A549 treated with dexamethasone at 1 μM for 4 hours (cell line): Measurements from ENCODE around the gene UBA7. TPM values are rescaled to one million over a fixed set of nuclear protein-coding genes. Genes with fewer than 3 reads are reported as not detected.

Experiments
- total RNA-seq: library from RNA; stranded (reverse); fragments of 200-300 nt; extraction: Qiagen RNA extraction; gene quantifications from 5 replicates; pipeline ENCODE4 v1.2.3, GENCODE V29; 2022

UBA7 gene
- total RNA-seq, result 0.25 to 0.72 TPM (median 0.26 TPM) in 5 replicates

GRCh38 chr3:49813497-49814174 lies at the start of gene UBA7:
TSS of gene UBA7 (minus strand) at chr3:49813953. CDS start at chr3:49813787, 166 bp downstream.

GRCh38 chr3:49856181-49857005 lies 42.6 kb upstream of the UBA7 start, which contains the start of gene TRAIP:
TSS of gene TRAIP (minus strand) at chr3:49856564. CDS start at chr3:49856453, 111 bp downstream.

GRCh38 chr3:49802719-49803464 lies 10.9 kb downstream of the UBA7 start, which contains the start of gene INKA1:
TSS of gene INKA1 (plus strand) at chr3:49803261. CDS start at chr3:49803393, 132 bp downstream.

GRCh38 chr3:49799761-49800160 lies 14.0 kb downstream of the UBA7 start, which contains the start of gene CDHR4:
TSS of gene CDHR4 (minus strand) at chr3:49799873. CDS start at chr3:49799812, 61 bp downstream.

GRCh38 chr3:49786357-49787181 lies 27.2 kb downstream of the UBA7 start, which contains the start of gene IP6K1:
TSS of gene IP6K1 (minus strand) at chr3:49786542. CDS start at chr3:49748040, 38,502 bp downstream.

Other genes starting within 250 kb of the UBA7 start
- 53.9 to 74.4 TPM (median 69.9 TPM) in 5 replicates for gene APEH, start 139.6 kb downstream of the UBA7 start, total RNA-seq
- gene MST1, start 124.5 kb downstream of the UBA7 start, total RNA-seq, result 0.83 to 2.4 TPM (median 1.4 TPM) in 5 replicates
- gene RNF123, start 124.4 kb downstream of the UBA7 start, total RNA-seq, result 8.5 to 16.5 TPM (median 14.4 TPM) in 5 replicates
- 0.09 to 0.83 TPM (median 0.49 TPM) in 5 replicates for gene AMIGO3, start 94.3 kb downstream of the UBA7 start, total RNA-seq
- gene GMPPB, start 90.0 kb downstream of the UBA7 start, total RNA-seq, result 12.4 to 19.0 TPM (median 17.7 TPM) in 5 replicates
- 18.6 to 23.7 TPM (median 22.4 TPM) in 5 replicates for gene IP6K1, start 27.4 kb downstream of the UBA7 start, total RNA-seq
- gene CDHR4, start 14.1 kb downstream of the UBA7 start, total RNA-seq, result 0.15 to 0.26 TPM (median 0.24 TPM) in 5 replicates
- 1.6 to 2.2 TPM (median 2.0 TPM) in 5 replicates for gene INKA1, start 10.7 kb downstream of the UBA7 start, total RNA-seq
- gene TRAIP, start 42.6 kb upstream of the UBA7 start, total RNA-seq, result 7.5 to 12.4 TPM (median 11.7 TPM) in 5 replicates
- gene CAMKV, start 56.0 kb upstream of the UBA7 start, total RNA-seq, result 0.15 to 0.32 TPM (median 0.21 TPM) in 5 replicates
- 3.6 to 6.7 TPM (median 6.1 TPM) in 5 replicates for gene MST1R, start 89.9 kb upstream of the UBA7 start, total RNA-seq
- gene MON1A, start 115.9 kb upstream of the UBA7 start, total RNA-seq, result 5.1 to 9.3 TPM (median 8.0 TPM) in 5 replicates
- 24.8 to 27.8 TPM (median 25.9 TPM) in 5 replicates for gene RBM6, start 126.2 kb upstream of the UBA7 start, total RNA-seq